ENCODE data around the gene C17orf75.

C17orf75 gene

DNA sequence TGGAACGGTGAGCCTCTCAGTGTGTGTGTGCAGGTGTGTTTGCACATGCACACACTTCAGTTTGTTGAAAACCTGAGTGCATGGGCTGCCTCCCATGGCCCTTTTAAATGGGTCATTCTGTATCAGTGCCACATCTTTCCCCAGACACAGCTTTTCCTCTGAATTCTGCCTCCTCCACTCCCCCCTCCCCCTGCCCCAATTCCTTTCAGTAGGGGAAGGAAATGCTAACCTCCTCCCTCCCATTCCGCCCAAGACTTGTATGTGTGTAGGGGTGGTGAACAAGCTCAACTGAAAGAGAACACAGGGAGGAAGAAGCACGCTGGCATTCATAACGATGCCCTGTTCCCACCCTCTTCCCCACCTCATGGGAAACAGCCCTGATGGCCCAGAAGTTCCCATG, 34.3 kb downstream of the C17orf75 start:
- H3K27ac ChIP-seq (ENCODE audit: low read depth, low read length): no peak overlapping the region
- TF ChIP-seq, protein P1, sequence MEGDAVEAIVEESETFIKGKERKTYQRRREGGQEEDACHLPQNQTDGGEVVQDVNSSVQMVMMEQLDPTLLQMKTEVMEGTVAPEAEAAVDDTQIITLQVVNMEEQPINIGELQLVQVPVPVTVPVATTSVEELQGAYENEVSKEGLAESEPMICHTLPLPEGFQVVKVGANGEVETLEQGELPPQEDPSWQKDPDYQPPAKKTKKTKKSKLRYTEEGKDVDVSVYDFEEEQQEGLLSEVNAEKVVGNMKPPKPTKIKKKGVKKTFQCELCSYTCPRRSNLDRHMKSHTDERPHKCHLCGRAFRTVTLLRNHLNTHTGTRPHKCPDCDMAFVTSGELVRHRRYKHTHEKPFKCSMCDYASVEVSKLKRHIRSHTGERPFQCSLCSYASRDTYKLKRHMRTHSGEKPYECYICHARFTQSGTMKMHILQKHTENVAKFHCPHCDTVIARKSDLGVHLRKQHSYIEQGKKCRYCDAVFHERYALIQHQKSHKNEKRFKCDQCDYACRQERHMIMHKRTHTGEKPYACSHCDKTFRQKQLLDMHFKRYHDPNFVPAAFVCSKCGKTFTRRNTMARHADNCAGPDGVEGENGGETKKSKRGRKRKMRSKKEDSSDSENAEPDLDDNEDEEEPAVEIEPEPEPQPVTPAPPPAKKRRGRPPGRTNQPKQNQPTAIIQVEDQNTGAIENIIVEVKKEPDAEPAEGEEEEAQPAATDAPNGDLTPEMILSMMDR (IDR thresholded peaks at IDR 0.05; ENCODE audit: low read depth, low read length, poor library complexity, severe bottlenecking): no peak
- TF ChIP-seq EZH2phosphoT487 (IDR thresholded peaks at IDR 0.05; ENCODE audit: borderline replicate concordance, low read length): no peak
- no peaks in the 10 kb centered on the region for H3K9me2 ChIP-seq (replicated peaks; ENCODE audit: control insufficient read depth, low read length)
- H3F3A ChIP-seq (ENCODE audit: control insufficient read depth, insufficient read depth): peaks cover 17% of the 10 kb centered on the region
- no peaks in the 10 kb centered on the region for H4K20me1 ChIP-seq (ENCODE audit: control insufficient read depth, insufficient read depth, low read depth, low read length)
- no peak overlapping the region for H3K4me3 ChIP-seq (ENCODE audit: low read length)
- no peaks in the 10 kb centered on the region; the same call in 1 of the 2 replicates for H3K79me2 ChIP-seq (ENCODE audit: control insufficient read depth, low read length)
- H3K36me3 ChIP-seq (ENCODE audit: control insufficient read depth, low read length): no peaks in the 10 kb centered on the region
- no peaks in the 10 kb centered on the region for H3K27me3 ChIP-seq (ENCODE audit: control insufficient read depth, low read length)
- peaks cover 71% of the 10 kb centered on the region for H3K4me1 ChIP-seq (ENCODE audit: control insufficient read depth, low read length)
- H3K9me3 ChIP-seq (ENCODE audit: control insufficient read depth, insufficient read depth, low read length): no peaks in the 10 kb centered on the region
- H3K4me2 ChIP-seq (ENCODE audit: low read length): no peak overlapping the region

DNA sequence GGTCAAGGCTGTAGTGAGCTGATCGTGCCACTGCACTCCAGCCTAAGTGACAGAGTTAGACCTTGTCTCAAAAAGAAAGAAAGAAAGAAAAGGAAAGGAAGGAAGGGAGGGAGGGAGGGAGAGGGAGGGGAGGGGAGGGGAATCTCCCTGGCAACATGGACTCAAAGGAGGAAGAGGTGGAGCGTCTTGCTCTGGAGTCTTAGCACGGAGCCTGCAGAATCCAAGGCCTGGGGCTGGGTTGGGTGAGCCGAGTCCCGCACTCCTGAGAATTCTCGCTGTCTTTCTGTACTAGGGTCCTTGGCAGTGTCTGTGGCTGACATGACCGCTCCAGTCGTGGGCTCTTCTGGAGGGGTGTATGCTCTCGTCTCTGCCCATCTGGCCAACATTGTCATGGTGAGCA, 36.9 kb downstream of the C17orf75 start:
- no peak overlapping the region for H3K27ac ChIP-seq (ENCODE audit: low read depth, low read length)
- H3K4me2 ChIP-seq (ENCODE audit: low read length): no peak overlapping the region
- no peaks in the 10 kb centered on the region for H3K79me2 ChIP-seq (ENCODE audit: control insufficient read depth, low read length)
- H3K9me3 ChIP-seq (ENCODE audit: control insufficient read depth, insufficient read depth, low read length): no peaks in the 10 kb centered on the region
- no peak for TF ChIP-seq EZH2phosphoT487 (IDR thresholded peaks at IDR 0.05; ENCODE audit: borderline replicate concordance, low read length)
- TF ChIP-seq, protein P1 (IDR thresholded peaks at IDR 0.05; ENCODE audit: low read depth, low read length, poor library complexity, severe bottlenecking): no peak
- H3K4me1 ChIP-seq (ENCODE audit: control insufficient read depth, low read length): peaks cover 47% of the 10 kb centered on the region
- H3K9me2 ChIP-seq (replicated peaks; ENCODE audit: control insufficient read depth, low read length): no peaks in the 10 kb centered on the region
- H4K20me1 ChIP-seq (ENCODE audit: control insufficient read depth, insufficient read depth, low read depth, low read length): no peaks in the 10 kb centered on the region
- no peaks in the 10 kb centered on the region for H3K27me3 ChIP-seq (ENCODE audit: control insufficient read depth, low read length)
- H3K36me3 ChIP-seq (ENCODE audit: control insufficient read depth, low read length): no peaks in the 10 kb centered on the region
- peaks cover 4% of the 10 kb centered on the region; the same call in 1 of the 2 replicates for H3F3A ChIP-seq (ENCODE audit: control insufficient read depth, insufficient read depth)
- no peak overlapping the region for H3K4me3 ChIP-seq (ENCODE audit: low read length)

DNA sequence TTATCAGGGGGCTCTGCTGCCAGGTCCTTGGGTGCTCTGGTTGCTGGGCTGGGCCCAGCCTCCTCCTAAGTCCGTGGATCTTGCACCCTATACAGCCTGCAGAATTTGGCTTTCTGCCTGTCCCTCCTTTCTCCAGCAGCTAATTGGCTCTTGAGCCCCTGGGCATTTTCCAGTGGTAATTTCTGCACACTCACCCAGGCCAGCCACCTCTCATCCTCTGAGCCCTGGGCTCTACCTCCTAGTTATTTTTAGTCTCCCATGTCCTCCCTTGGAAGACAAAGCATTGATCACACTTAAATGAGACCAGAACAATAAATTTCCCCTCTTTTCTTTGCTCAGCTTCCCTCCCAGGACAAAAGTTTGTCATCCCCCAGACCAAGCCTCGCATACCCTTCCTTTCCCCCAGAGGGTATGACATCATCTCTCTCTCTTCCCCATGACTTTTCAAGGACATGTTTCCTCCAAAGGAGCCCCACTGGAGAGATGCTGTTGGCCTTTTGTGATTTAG, 38.1 kb downstream of the C17orf75 start:
- TF ChIP-seq, protein P1 (IDR thresholded peaks at IDR 0.05; ENCODE audit: low read depth, low read length, poor library complexity, severe bottlenecking): no peak
- no peak for TF ChIP-seq EZH2phosphoT487 (IDR thresholded peaks at IDR 0.05; ENCODE audit: borderline replicate concordance, low read length)
- Histone ChIP-seq H3K4me1 (ENCODE audit: control insufficient read depth, low read length) (peaks cover 35% of the 10 kb centered on the region), H3K79me2 (ENCODE audit: control insufficient read depth, low read length) (no peaks in the 10 kb centered on the region), H3K4me2 (ENCODE audit: low read length) (no peak overlapping the region), H3K27ac (ENCODE audit: low read depth, low read length) (no peak overlapping the region), H3K36me3 (ENCODE audit: control insufficient read depth, low read length) (no peaks in the 10 kb centered on the region), H3K4me3 (ENCODE audit: low read length) (no peak overlapping the region), H3K9me3 (ENCODE audit: control insufficient read depth, insufficient read depth, low read length) (no peaks in the 10 kb centered on the region), H4K20me1 (ENCODE audit: control insufficient read depth, insufficient read depth, low read depth, low read length) (no peaks in the 10 kb centered on the region), H3F3A (ENCODE audit: control insufficient read depth, insufficient read depth) (peaks cover 3% of the 10 kb centered on the region; the same call in 1 of the 2 replicates), H3K27me3 (ENCODE audit: control insufficient read depth, low read length) (no peaks in the 10 kb centered on the region), H3K9me2 (replicated peaks; ENCODE audit: control insufficient read depth, low read length) (no peaks in the 10 kb centered on the region)
